SHP77 (cell line): ENCODE data around the gene FCGR1A.
"Not testable (repeated sequence)": the region's sequence is repeated elsewhere in the genome, so short reads cannot be mapped to it uniquely, and the experiment has no call there.

Experiments
- DNase-seq, 2 experiments: peaks; one replicate each; lab custom pipeline; 2025; lab: John Stamatoyannopoulos, UW

The FCGR1A gene

DNA sequence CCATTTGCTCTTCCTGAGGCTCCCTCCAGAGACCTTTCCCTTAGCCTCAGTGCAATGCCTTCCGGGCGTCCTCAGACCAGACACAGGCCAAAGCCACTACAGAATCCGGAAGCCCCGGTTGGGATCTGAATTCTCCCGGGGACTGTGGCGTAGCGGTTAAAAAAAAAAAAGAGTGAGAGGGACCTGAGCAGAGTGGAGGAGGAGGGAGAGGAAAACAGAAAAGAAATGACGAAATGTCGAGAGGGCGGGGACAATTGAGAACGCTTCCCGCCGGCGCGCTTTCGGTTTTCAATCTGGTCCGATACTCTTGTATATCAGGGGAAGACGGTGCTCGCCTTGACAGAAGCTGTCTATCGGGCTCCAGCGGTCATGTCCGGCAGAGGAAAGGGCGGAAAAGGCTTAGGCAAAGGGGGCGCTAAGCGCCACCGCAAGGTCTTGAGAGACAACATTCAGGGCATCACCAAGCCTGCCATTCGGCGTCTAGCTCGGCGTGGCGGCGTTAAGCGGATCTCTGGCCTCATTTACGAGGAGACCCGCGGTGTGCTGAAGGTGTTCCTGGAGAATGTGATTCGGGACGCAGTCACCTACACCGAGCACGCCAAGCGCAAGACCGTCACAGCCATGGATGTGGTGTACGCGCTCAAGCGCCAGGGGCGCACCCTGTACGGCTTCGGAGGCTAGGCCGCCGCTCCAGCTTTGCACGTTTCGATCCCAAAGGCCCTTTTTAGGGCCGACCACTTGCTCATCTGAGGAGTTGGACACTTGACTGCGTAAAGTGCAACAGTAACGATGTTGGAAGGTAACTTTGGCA is 50.0 kb downstream of the FCGR1A start:
- not testable (repeated sequence) for DNase-seq

DNA sequence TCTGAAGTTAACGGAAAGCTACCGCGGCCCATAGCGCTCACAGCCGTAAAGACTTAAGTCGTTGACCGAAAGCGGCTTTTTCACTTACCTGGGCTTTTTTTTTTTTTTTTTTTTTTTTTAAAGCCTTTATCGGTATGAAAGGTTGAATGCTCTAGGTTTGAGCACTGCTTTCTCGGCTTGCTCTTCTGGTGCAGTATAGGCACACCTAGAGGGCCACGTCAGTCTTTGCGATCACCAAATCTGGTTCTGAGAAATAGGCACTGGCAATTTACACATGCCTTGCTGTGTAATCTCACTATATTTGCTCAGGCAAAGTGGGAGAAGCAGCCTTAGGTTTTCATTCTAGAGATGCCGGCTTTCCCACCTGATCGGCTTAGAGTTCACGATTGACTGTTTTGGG is 50.6 kb downstream of the FCGR1A start:
- DNase-seq = not testable (repeated sequence)

DNA sequence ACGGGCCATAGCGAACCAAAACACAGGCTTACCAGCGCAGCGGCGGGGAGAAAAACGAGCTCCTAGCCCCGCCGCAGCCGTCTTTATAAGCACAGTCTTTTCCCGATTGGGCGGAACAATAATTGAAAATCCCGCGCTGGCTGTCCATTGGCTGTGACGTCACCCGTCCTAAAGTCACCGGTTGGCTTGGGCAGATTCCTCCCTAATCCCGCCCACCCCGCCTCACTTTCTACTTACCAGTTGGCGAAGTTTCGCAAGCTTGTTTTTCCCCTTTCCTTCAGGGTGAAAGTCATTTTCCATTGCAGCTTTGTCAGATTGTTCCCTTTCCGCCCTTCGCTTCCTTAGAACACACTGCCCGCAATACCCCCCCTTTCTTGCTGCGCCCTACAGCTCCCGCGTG is 58.7 kb downstream of the FCGR1A start:
- DNase-seq = not testable (repeated sequence)
